GM12892 (cell line): ENCODE data around the gene SRA1.

Source experiments
- POLR2A ChIP-seq: IDR thresholded peaks from 2 replicates; pipeline ENCODE4 v1.6.1; 2011; ENCODE audit warnings: low read depth, low read length, control low read depth
- POLR2AphosphoS5 ChIP-seq: IDR thresholded peaks from 2 replicates; pipeline ENCODE4 v1.6.1; 2011; ENCODE audit warnings: low read depth, low read length, control low read depth
- TAF1 ChIP-seq: IDR thresholded peaks from 2 replicates; pipeline ENCODE4 v1.6.1; 2011; ENCODE audit warnings: low read depth, mild to moderate bottlenecking, control low read depth, low read length, borderline replicate concordance

- TF ChIP-seq POLR2AphosphoS5 (no peak), POLR2A (no peak), TAF1 (no peak)
Observed at GRCh38 chr5:140558542-140558941, 1.3 kb upstream of the SRA1 start.
